ENCODE results near the gene HEPACAM.

GRCh38 chr11:124895471-124895971 lies 40.3 kb downstream of the HEPACAM start:
- TF ChIP-seq, protein P1, sequence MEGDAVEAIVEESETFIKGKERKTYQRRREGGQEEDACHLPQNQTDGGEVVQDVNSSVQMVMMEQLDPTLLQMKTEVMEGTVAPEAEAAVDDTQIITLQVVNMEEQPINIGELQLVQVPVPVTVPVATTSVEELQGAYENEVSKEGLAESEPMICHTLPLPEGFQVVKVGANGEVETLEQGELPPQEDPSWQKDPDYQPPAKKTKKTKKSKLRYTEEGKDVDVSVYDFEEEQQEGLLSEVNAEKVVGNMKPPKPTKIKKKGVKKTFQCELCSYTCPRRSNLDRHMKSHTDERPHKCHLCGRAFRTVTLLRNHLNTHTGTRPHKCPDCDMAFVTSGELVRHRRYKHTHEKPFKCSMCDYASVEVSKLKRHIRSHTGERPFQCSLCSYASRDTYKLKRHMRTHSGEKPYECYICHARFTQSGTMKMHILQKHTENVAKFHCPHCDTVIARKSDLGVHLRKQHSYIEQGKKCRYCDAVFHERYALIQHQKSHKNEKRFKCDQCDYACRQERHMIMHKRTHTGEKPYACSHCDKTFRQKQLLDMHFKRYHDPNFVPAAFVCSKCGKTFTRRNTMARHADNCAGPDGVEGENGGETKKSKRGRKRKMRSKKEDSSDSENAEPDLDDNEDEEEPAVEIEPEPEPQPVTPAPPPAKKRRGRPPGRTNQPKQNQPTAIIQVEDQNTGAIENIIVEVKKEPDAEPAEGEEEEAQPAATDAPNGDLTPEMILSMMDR (conservative IDR thresholded peaks at IDR 0.05; ENCODE audit: low read depth, low read length) = no peak
- no peak for TF ChIP-seq EZH2phosphoT487 (IDR thresholded peaks at IDR 0.05; ENCODE audit: borderline replicate concordance, low read length)
- TF ChIP-seq EZH2 (IDR thresholded peaks at IDR 0.05; ENCODE audit: low read length, unreplicated experiment) = no peak

Measured in PC-3 (cell line).